ENCODE data around the gene MBIP. TPM values are rescaled to one million over a fixed set of nuclear protein-coding genes. Genes with fewer than 3 reads are reported as not detected.
A peak's percentile ranks its signal among the peaks of the same experiment; 100 is the strongest.
"Not testable (repeated sequence)": the region's sequence is repeated elsewhere in the genome, so short reads cannot be mapped to it uniquely, and the experiment has no call there.

MBIP gene
- total and polyA plus RNA-seq, 5 donors = 11.3 to 14.0 (median 12.4) TPM

DNA sequence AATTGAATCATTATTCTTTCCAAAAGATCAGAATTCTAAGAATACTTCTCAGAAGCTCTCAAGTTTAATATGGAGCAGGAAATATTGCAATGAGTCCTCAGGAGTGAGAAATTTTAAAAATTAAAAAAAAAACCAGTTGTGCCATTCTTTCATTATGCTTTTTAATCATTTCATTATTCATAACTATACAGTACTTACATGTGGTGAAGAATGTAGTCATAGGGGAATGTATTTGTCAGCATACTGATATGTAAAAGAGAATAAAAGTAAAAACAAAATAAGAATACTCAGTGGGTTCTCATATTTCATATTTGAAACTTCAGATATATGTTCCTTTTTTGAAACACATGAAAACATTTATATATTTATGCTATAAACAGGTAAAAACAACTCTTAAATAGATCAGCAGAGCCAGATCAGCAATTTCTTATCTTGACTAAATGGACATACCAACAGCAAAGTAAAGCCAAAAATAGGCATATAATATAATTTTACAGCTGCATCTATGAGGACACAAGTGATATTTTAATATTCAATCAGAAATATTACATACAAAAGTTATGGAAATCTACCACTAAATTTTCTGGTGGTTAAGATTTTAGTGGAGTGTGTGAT, 19.9 kb upstream of the MBIP start:
- DNase-seq = no peak
- no peaks in the 10 kb centered on the region for H3K27me3 ChIP-seq (ENCODE audit: control insufficient read depth, insufficient read depth)
- H3K9me3 ChIP-seq (ENCODE audit: control insufficient read depth, low read length) = no peaks in the 10 kb centered on the region
- H3K4me3 ChIP-seq (ENCODE audit: low read length) = no peak overlapping the region
- intact Hi-C loops (cut with DNase I) = no loop called here
- no peak for ATAC-seq
- no peaks in the 10 kb centered on the region for H3K4me1 ChIP-seq (ENCODE audit: control insufficient read depth, insufficient read depth, low read length)
- no peak overlapping the region for H3K27ac ChIP-seq (ENCODE audit: low read length)

DNA sequence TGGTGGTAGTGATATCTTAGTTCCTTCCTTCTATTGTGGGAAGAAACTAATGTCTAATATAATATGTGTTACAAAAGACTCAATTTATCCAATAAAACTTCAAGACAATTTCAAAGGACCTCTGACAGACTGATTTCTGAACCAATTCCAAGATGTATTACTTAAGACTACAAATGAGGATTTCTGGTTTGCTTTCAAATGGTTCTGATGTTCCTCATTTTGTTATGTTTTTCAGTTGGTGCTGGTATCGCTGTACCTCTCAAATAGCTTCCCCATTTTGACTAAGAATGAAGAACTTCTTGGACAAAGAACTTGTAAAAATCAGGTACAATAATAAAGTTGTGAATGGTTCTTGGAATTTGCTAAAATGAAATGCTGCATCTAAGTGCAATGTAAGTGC, 19.4 kb upstream of the MBIP start:
- WGBS = 73% methylated on average over 1 of the region's 1 CpG
- no peaks in the 10 kb centered on the region for H3K27me3 ChIP-seq (ENCODE audit: control insufficient read depth, insufficient read depth)
- no peak overlapping the region for H3K27ac ChIP-seq (ENCODE audit: low read length)
- no peaks in the 10 kb centered on the region for H3K4me1 ChIP-seq (ENCODE audit: control insufficient read depth, insufficient read depth, low read length)
- H3K4me3 ChIP-seq (ENCODE audit: low read length) = no peak overlapping the region
- DNase-seq (no peak), ATAC-seq (no peak)
- H3K9me3 ChIP-seq (ENCODE audit: control insufficient read depth, low read length) = no peaks in the 10 kb centered on the region
- intact Hi-C loops (cut with DNase I) = no loop called here

- no peaks in the 10 kb centered on the region for H3K4me1 ChIP-seq (ENCODE audit: control insufficient read depth, insufficient read depth, low read length)
- no peak for DNase-seq
- no peaks in the 10 kb centered on the region for H3K9me3 ChIP-seq (ENCODE audit: control insufficient read depth, low read length)
- H3K27me3 ChIP-seq (ENCODE audit: control insufficient read depth, insufficient read depth) = no peaks in the 10 kb centered on the region
- H3K4me3 ChIP-seq (ENCODE audit: low read length) = no peak overlapping the region
- no peak for ATAC-seq
- intact Hi-C loops (cut with DNase I) = no loop called here
- 57% methylated on average over 4 of the region's 4 CpGs for WGBS
- no peak overlapping the region for H3K27ac ChIP-seq (ENCODE audit: low read length)
Observed at GRCh38 chr14:36333119-36333518, 12.7 kb upstream of the MBIP start.

DNA sequence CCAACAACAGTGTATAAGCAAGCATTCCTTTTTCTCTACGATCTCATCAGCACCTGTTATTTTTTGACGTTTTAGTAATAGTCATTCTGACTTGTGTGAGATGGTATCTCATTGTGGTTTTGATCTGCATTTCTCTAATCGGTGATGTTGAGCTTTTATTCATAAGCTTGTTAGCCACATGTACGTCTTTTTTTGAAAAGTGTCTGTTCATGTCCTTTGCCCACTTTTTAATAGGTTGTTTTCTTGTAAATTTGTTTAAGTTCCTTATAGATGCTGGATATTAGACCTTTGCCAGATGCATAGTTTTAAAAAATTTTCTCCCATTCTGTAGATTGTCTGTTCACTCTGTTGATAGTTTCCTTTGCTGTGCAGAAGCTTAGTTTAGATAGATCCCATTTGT, 7.1 kb upstream of the MBIP start:
- ATAC-seq; H3K9me3 ChIP-seq (ENCODE audit: control insufficient read depth, low read length); H3K4me1 ChIP-seq (ENCODE audit: control insufficient read depth, insufficient read depth, low read length); DNase-seq; H3K27me3 ChIP-seq (ENCODE audit: control insufficient read depth, insufficient read depth); H3K27ac ChIP-seq (ENCODE audit: low read length); intact Hi-C loops (cut with DNase I); H3K4me3 ChIP-seq (ENCODE audit: low read length): not testable (repeated sequence)
- WGBS = 90% methylated on average over 4 of the region's 4 CpGs

GRCh38 chr14:36325853-36326252, 5.4 kb upstream of the MBIP start:
- intact Hi-C loops (cut with DNase I) = no loop called here
- Histone ChIP-seq H3K27ac (ENCODE audit: low read length) (no peak overlapping the region), H3K4me1 (ENCODE audit: control insufficient read depth, insufficient read depth, low read length) (no peaks in the 10 kb centered on the region), H3K27me3 (ENCODE audit: control insufficient read depth, insufficient read depth) (no peaks in the 10 kb centered on the region), H3K9me3 (ENCODE audit: control insufficient read depth, low read length) (no peaks in the 10 kb centered on the region), H3K4me3 (ENCODE audit: low read length) (no peak overlapping the region)
- ATAC-seq (no peak), DNase-seq (no peak)
- WGBS = 87% methylated on average over 3 of the region's 3 CpGs

DNA sequence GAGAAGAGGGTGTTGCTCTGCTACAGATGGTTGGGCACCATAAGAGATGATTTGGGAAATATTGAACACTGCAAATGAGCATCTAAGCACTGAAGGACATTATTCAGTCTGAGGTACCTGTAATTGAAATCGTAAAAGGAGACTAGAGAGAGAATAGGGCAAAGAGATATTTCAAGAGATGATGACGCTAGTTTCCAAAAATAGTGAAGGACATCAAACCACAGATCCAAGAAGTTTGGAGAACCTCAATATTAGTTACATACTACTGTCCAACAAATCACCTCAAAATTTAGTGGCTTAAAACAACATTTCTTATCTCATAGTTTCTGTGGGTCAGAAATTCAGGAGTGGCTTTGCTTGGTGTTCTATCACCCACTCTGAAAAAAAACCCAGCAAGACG, 4.5 kb upstream of the MBIP start:
- intact Hi-C loops (cut with DNase I) = no loop called here
- DNase-seq (no peak), ATAC-seq (no peak)
- Histone ChIP-seq H3K9me3 (ENCODE audit: control insufficient read depth, low read length) (no peaks in the 10 kb centered on the region), H3K4me1 (ENCODE audit: control insufficient read depth, insufficient read depth, low read length) (no peaks in the 10 kb centered on the region), H3K4me3 (ENCODE audit: low read length) (no peak overlapping the region), H3K27me3 (ENCODE audit: control insufficient read depth, insufficient read depth) (no peaks in the 10 kb centered on the region), H3K27ac (ENCODE audit: low read length) (no peak overlapping the region)
- 81% methylated on average over 3 of the region's 3 CpGs for WGBS

DNA sequence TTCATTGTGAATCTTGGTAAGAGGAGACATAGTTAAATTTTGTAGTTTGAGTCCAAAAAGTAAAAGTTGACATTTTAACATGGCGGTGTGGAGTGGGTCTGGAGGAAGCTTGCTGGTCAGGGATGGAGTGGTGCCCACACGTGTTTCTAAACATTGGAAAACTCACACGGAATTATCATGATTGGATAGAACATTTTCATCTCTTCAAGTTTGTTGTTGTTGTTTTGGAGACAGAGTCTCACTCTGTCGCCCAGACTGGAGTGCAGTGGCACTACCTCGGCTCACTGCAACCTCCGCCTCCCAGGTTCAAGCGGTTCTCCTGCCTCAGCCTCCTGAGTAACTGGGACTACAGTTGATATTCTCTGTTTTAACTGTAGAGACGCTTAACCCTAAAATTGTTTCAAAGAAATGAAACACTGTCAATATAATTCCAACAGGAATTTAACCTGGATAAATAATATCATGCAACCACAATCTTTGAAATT, 502 bp upstream of the MBIP start:
- H3K4me3 ChIP-seq (ENCODE audit: low read length) = peak overlapping the region; percentile 95
- 71% methylated on average over 8 of the region's 8 CpGs for WGBS
- DNase-seq (peak in 1 of 3 donors; percentile 21), ATAC-seq (peak in 1 of 2 donors; percentile 8)
- H3K4me1 ChIP-seq (ENCODE audit: control insufficient read depth, insufficient read depth, low read length) = peaks cover 1% of the 10 kb centered on the region
- intact Hi-C loops (cut with DNase I) = no loop called here
- no peaks in the 10 kb centered on the region for H3K9me3 ChIP-seq (ENCODE audit: control insufficient read depth, low read length)
- no peaks in the 10 kb centered on the region for H3K27me3 ChIP-seq (ENCODE audit: control insufficient read depth, insufficient read depth)
- H3K27ac ChIP-seq (ENCODE audit: low read length) = no peak overlapping the region

GRCh38 chr14:36319899-36320199, 588 bp downstream of the MBIP start:
- no peaks in the 10 kb centered on the region for H3K27me3 ChIP-seq (ENCODE audit: control insufficient read depth, insufficient read depth)
- ATAC-seq (no peak), DNase-seq (no peak)
- intact Hi-C loops (cut with DNase I) = no loop called here
- peaks cover 1% of the 10 kb centered on the region for H3K4me1 ChIP-seq (ENCODE audit: control insufficient read depth, insufficient read depth, low read length)
- WGBS = under 1% methylated on average over 9 of the region's 9 CpGs
- H3K4me3 ChIP-seq (ENCODE audit: low read length) = peak overlapping the region; percentile 95
- peak overlapping the region; percentile 62 for H3K27ac ChIP-seq (ENCODE audit: low read length)
- no peaks in the 10 kb centered on the region for H3K9me3 ChIP-seq (ENCODE audit: control insufficient read depth, low read length)

GRCh38 chr14:36317650-36318049, 2.8 kb downstream of the MBIP start:
- ATAC-seq (no peak), DNase-seq (no peak)
- 93% methylated on average over 2 of the region's 2 CpGs for WGBS
- no peak overlapping the region for H3K27ac ChIP-seq (ENCODE audit: low read length)
- peaks cover 1% of the 10 kb centered on the region for H3K4me1 ChIP-seq (ENCODE audit: control insufficient read depth, insufficient read depth, low read length)
- no peak overlapping the region for H3K4me3 ChIP-seq (ENCODE audit: low read length)
- no peaks in the 10 kb centered on the region for H3K9me3 ChIP-seq (ENCODE audit: control insufficient read depth, low read length)
- H3K27me3 ChIP-seq (ENCODE audit: control insufficient read depth, insufficient read depth) = no peaks in the 10 kb centered on the region
- intact Hi-C loops (cut with DNase I) = no loop called here

DNA sequence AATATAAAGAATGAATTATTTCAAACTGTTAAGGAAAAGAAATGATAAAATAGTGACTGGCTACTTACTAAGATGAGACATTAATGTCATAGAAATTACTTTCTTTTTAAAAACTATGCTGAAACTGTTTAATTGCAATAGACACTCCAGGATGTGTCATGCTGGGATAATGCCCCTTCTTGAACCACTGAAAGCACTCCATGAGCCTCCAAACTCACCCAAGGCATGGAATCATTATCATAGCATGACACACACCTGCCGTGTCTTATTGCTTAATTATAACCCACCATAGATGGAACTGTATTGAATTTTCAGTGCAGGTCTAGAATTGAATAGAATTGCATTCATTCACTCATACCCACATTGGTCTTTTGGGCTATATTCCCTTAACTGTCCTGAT, 4.3 kb downstream of the MBIP start:
- intact Hi-C loops (cut with DNase I) = no loop called here
- Histone ChIP-seq H3K4me3 (ENCODE audit: low read length) (no peak overlapping the region), H3K27me3 (ENCODE audit: control insufficient read depth, insufficient read depth) (no peaks in the 10 kb centered on the region), H3K9me3 (ENCODE audit: control insufficient read depth, low read length) (no peaks in the 10 kb centered on the region), H3K27ac (ENCODE audit: low read length) (no peak overlapping the region), H3K4me1 (ENCODE audit: control insufficient read depth, insufficient read depth, low read length) (peaks cover 1% of the 10 kb centered on the region)
- WGBS = 81% methylated on average over 1 of the region's 1 CpG
- no peak for DNase-seq
- ATAC-seq = no peak

DNA sequence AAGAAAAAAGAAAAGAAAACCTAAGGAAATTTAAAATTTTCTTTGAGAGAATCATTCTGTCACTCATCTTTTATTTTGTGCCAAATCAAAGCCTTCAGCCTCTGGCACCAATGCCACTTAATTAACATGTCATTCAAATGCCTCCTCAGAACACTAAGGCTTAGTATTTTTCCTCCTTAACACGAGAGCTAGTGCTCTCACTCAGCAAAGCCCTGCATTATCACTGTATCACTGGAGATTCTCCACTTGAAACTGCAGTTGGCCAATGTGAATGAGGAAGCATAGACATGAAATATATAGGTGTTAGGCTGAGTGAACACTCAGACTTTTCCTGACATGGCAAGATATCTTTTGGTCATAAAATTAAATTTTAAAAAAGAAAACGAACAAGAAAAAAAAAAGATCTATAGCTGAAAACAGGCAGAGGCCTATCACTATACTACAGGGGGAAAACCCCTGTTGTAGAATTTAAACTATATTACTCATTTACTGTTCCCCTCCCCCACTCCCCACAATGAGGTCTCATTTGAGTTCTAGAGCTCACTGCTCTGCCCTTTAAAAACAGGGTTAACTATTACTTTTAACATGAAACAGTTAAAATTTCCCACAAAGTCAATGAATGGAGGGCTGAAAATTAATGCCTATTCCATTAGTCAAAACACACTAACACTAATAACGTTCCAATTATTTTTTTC, 5.1 kb downstream of the MBIP start:
- no peak for ATAC-seq
- 67% methylated on average over 3 of the region's 3 CpGs for WGBS
- no peak overlapping the region for H3K4me3 ChIP-seq (ENCODE audit: low read length)
- H3K27ac ChIP-seq (ENCODE audit: low read length) = no peak overlapping the region
- peaks cover 1% of the 10 kb centered on the region for H3K4me1 ChIP-seq (ENCODE audit: control insufficient read depth, insufficient read depth, low read length)
- intact Hi-C loops (cut with DNase I) = no loop called here
- no peak for DNase-seq
- H3K27me3 ChIP-seq (ENCODE audit: control insufficient read depth, insufficient read depth) = no peaks in the 10 kb centered on the region
- H3K9me3 ChIP-seq (ENCODE audit: control insufficient read depth, low read length) = no peaks in the 10 kb centered on the region

DNA sequence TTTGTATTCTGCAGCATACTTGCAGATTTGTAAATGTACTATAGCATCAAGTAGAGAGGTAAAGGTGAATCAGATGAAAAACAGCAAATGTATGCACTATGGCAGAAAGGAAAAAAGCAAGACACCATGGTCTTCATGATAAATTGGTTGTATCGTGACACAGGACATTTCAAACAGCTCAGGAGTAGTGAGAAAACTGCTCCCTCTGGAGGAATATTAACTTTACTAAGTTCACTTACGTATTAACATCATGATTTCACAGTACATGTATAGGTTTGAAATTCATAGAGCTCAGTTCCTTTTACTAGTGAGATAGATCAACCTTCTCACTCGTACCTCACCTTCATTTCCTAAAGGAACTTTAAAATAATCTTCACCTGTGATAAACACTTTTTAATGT, 6.5 kb downstream of the MBIP start:
- DNase-seq (no peak), ATAC-seq (no peak)
- Histone ChIP-seq H3K4me3 (ENCODE audit: low read length) (no peak overlapping the region), H3K27ac (ENCODE audit: low read length) (no peak overlapping the region), H3K4me1 (ENCODE audit: control insufficient read depth, insufficient read depth, low read length) (peaks cover 1% of the 10 kb centered on the region), H3K9me3 (ENCODE audit: control insufficient read depth, low read length) (no peaks in the 10 kb centered on the region), H3K27me3 (ENCODE audit: control insufficient read depth, insufficient read depth) (no peaks in the 10 kb centered on the region)
- 88% methylated on average over 3 of the region's 3 CpGs for WGBS
- intact Hi-C loops (cut with DNase I) = no loop called here

Measured in right cardiac atrium (tissue), 5 donors.